ENCODE results near the gene ALPL.

ALPL gene

DNA sequence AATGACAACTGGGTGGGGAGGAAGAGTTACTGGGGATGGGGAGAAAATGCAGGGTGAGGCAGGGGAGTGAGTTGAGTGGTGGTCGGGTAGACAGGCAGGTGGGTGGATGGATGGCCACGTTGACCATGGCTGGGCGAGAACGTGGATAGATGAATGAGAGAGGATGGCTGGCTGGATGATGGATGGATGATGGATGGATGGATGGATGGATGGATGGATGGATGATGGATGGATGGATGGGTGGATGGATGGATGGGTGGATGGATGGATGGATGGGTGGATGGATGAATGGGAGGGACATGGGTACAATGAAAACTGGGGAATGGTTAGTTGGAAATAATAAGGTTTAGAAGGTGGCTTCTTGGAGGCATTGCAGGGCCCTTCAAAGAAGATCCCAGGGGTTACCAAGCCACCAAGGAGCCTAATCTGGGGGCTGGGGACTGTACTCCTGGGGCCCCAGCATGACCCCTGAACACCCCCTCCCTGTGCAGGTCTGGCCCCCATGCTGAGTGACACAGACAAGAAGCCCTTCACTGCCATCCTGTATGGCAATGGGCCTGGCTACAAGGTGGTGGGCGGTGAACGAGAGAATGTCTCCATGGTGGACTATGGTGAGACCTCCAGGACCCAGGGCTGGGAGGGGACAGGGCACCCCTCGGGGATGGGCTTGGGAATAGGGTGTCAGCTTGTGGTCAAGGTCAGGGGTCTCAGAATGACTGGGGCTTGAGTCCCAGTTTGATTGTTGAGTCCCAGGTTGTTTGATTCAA is 67.0 kb downstream of the ALPL start:
- DNase-seq (ENCODE audit: low spot score), result no peak

DNA sequence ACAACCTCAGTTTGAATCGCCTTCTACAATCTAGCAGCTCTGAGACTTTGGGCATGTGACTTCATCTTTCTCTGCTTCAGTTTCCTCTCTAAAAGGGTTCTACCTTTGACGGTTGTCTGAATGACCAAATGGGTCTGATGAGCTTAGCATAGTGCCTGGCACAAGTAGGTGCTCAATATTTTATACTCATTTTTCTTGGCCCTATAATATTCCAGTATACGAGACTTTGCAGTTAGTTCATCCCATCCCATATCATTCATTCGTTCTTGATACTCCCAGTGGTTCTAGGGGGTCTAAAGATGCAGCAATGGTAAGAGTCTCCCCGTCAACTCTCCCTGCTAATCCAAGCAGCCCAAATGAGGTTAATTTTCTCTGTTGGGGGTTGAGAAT is 67.6 kb downstream of the ALPL start:
- no peak for DNase-seq (ENCODE audit: low spot score)

DNA sequence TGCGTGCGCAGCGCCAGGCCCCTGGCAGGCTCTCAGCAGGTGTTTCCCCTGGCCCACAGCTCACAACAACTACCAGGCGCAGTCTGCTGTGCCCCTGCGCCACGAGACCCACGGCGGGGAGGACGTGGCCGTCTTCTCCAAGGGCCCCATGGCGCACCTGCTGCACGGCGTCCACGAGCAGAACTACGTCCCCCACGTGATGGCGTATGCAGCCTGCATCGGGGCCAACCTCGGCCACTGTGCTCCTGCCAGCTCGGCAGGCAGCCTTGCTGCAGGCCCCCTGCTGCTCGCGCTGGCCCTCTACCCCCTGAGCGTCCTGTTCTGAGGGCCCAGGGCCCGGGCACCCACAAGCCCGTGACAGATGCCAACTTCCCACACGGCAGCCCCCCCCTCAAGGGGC is 68.1 kb downstream of the ALPL start:
- DNase-seq (ENCODE audit: low spot score), result no peak

GRCh38 chr1:21577933-21578332 is 68.7 kb downstream of the ALPL start:
- DNase-seq (ENCODE audit: low spot score), result no peak

DNA sequence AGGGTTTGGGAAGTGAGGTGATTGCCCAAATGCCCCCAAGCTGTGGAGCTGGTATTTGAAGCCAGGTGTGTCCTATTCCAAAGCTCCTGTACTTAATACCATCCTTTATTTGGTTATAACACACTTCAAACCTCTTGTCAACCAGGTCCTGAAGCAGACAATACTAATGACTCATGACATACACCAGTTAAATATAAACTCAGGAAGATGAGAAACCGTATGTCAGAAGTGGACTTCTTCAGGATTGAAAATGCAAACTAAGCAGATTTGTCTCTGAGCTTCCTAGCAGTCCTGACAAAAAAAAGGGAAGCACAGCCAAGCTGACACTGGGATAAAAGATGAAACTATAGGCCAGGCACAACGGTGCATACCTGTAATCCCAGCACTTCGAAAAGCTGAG is 70.6 kb downstream of the ALPL start:
- DNase-seq (ENCODE audit: low spot score), result peak; percentile 82

GRCh38 chr1:21584096-21584495 is 74.9 kb downstream of the ALPL start:
- no peak for DNase-seq (ENCODE audit: low spot score)

DNA sequence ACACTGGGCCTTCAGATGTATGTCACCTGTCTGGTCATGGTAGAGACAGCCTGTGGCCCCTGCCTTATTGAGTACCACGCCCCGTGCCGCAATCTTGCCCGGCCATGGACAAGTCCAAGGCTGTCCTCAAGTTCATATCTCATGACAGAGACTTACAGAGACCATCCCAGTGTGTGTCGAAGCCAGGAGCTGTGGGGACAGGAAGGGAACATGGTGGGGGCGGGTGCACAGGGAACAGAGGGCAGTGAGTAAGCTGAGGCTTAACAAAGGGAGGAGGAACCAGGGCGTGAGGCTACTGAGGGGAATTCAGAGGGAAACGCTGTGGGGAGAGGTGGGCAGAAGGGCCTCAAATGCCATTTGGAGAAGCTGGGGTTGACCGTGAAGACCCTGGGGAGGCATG is 75.8 kb downstream of the ALPL start:
- DNase-seq (ENCODE audit: low spot score), result no peak

GRCh38 chr1:21586222-21586621 is 77.0 kb downstream of the ALPL start:
- no peak for DNase-seq (ENCODE audit: low spot score)

DNA sequence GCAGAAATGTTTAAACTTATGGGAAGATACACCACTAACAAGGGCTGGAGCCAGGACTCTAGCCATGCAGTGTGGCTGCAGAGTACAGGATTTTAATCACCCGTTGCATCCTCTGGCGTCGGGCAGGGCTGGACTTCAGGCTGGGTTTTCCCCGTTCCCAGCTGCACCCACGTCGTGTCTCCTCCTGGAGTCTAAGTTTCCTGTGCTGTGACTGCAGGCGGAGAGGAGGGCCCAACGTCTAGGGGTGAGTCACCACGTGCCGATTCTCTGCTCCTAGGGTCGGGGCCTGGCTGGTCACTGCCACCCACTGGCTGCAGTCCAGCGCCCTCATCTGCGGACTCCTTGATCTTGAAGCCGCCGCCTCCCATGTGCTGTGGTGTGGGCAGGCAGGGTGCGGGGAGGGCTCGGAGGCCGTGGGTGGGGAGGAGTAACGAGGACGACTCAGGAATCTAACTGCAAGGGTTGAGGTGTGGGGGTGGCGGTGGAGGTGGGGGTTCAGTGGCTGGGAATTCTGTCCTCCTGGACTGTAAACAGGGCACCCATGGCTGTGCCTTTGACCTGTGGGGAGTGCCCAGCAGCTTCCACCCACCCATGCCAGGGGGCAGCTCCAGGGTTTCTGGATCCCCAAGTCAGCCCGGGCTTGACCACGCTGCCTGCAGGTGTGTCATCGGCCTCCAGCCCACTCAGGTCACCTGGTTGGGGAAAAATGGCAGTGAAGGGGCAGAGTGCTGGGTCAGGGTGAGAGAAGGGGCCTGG is 77.8 kb downstream of the ALPL start:
- peak; percentile 98 for DNase-seq (ENCODE audit: low spot score)

DNA sequence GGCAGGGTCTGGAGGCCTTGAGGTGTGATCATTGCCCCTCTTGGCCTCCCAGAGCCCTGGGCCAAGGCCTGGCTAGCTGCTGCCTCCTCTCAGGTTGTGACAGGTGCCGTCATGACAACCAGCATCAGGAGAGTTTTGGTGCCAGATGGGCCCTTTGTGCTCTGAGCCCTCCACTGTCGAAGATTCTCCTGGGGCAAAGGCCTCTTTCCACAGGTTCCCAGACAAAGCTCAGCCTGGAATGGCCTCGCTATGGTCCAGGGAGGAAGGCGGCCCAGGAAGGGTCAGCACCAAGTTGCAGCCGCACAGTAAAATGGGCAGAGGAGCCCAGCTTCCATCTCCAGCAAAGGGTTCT is 78.4 kb downstream of the ALPL start:
- DNase-seq (ENCODE audit: low spot score), result no peak

- no peak for DNase-seq (ENCODE audit: low spot score)
These were observed 80.4 kb downstream of the ALPL start for GRCh38 chr1:21589618-21590017.

GRCh38 chr1:21590126-21590880 is 81.1 kb downstream of the ALPL start:
- no peak for DNase-seq (ENCODE audit: low spot score)

GRCh38 chr1:21590934-21591333 is 81.7 kb downstream of the ALPL start:
- no peak for DNase-seq (ENCODE audit: low spot score)

DNA sequence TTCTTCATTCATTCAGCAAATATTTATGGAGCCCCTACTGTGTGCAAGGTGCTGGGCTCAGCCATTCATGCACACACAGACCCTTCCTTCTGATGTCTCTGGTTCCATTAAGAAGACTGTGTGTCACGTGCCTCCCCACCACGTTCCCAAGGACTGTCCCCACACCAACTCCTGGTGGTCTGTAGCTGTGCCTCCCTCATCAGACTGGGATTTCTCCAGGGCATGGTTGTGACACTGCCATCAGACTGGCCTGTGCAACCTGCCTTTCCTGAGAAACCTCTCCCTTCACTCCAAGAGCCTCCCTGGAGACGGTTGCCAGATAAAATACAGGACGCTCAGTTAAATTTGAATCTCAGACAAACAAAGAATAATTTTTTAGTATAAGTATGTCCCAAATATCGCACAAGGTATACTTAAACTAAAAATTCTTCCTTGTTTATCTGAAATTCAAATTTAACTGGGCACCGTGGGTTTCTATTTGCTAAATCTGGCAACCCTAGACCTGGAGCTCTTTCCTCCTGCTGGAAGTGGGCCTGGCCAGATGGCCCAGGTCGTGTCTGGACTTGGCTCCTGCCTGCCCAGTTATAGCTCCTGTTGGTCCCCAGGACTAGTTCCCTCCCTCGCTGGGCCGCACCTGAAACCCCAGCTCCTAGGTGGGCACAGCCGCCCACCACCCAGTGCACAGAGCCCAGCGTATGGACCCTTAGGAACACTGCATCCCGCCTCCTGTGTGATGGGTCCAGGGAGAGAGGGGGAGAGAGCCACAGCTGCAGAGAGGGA is 83.1 kb downstream of the ALPL start:
- no peak for DNase-seq (ENCODE audit: low spot score)

DNA sequence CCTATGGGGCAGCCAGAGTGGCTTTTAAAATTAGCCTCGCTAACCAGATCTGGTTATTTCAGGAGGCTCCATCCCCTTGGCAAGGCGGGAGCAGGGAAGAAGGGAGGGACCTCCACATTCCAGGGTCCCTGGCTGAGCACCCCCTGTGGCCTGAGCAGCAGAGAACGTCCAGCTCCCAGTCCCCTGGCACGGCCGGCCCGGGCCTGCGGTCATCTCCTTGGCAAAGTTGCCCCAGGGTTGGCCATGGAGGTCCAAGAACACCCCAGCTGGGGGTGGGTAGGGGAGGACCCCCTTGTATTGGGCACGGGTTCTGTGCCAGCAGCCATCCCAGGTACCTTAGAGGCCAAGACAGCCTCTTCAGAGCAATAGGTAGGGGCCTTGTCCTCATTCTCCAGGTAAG is 84.0 kb downstream of the ALPL start:
- no peak for DNase-seq (ENCODE audit: low spot score)

DNA sequence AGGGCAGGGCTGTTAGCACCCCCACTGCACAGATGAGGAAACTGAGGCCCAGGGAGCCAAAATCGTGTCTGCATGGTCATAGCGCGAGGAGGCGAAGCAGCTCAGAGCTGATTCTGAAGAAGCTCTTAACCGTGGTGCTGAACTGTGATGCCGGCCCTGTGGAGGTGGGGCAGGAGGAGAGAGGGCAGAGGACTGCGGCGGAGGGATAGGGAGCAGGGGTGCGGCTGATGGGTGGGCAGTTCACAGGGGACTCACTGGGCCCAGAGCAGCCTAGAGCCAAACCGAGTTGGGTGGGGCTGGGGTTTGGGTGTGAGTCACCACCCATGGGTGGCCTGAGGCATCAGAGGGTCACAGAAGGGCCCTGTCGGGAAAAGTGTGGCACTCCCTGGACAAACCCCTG is 85.3 kb downstream of the ALPL start:
- DNase-seq (ENCODE audit: low spot score), result no peak

GRCh38 chr1:21594935-21595897 is 86.0 kb downstream of the ALPL start:
- peak; percentile 59 for DNase-seq (ENCODE audit: low spot score)

DNA sequence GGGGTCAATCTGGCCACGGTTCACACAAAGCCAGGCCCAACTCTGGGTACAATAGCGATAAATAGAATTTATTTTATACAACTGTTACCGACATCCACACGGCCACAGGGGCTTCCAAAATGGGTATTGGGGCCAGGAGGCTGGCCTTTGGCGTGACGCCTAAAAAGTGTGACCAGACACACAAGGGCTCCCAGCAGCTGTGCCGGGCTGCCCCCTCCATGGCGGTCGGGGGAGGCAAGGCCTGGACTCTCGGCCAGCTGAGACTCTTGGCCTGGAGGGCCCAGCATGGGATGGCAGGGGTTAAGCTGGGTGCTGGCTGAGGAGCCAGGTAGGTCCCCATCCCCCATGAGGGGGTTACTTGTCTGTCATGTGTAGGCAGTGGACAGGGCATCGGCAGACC is 87.0 kb downstream of the ALPL start:
- DNase-seq (ENCODE audit: low spot score), result no peak

DNA sequence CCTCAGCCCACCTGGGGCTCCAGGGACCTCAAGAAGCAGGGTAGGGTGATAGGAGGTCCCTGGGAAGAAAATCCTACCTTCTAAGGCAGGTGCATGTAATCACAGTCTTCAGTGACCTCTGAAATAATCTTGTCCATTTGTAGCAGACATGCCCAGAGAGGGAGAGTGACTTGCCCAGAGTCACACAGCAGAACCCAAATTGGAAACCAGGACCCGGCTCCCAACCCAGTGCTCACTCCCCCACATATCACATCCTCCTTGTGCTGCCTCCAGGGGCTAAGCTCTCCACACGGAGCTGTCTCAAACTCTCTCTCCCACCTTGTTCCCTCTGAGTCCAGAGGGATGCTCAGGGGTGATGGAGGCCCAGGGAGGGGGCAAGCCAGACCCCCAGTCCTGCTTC is 87.4 kb downstream of the ALPL start:
- DNase-seq (ENCODE audit: low spot score), result no peak

DNA sequence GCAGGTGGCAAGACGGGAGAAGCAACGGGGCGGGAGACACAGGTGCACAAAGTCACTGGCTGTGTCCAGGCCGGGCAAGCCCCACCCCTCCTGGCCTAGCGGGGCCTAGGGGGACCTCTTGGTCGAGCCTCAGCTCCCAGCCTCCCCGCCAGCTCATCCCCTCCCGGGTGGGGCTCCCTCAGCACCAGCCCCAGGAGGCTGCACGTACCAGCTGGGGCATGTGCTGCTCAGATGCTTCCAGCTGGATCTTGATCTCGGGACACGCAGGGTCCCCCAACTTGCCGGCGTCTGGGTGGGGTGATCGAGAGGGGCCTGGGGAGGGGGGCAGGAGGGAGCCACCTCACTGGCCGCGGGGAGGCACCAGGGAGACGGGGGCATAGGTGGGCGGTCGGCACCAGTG is 88.5 kb downstream of the ALPL start:
- no peak for DNase-seq (ENCODE audit: low spot score)

DNA sequence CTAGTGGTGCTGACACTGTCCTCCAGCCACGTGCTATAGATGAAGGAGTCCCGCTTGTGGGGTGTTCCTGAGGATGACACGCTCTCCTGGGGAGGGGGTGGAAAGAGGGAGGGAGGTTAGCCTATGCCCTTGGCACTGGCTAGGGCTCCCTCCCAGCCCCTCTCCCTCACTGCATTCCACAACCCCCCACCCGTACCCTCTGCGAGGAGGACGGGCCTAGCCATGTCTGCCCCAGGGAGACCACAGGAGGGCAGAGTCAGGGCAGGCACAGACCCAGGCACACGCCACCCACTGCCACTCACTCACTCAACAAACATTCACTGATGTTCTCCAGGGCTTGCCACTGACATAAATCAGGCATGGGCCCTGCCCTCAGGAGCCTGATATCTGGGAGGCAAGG is 89.2 kb downstream of the ALPL start:
- no peak for DNase-seq (ENCODE audit: low spot score)

Measured in kidney tubule cell (primary cell).